ENCODE results near the gene OR9A4. TPM values are rescaled to one million over a fixed set of nuclear protein-coding genes. Genes with fewer than 3 reads are reported as not detected.
"Not testable (repeated sequence)": the region's sequence is repeated elsewhere in the genome, so short reads cannot be mapped to it uniquely, and the experiment has no call there.

Gene OR9A4
- total RNA-seq, 2 donors from 2014 or later = not detected

GRCh38 chr7:141891336-141891735 lies 24.9 kb upstream of the OR9A4 start:
- H3K36me3 ChIP-seq = no peaks in the 10 kb centered on the region
- 88% methylated on average over 3 of the region's 3 CpGs for WGBS
- intact Hi-C loops (cut with DNase I) = no loop called here
- H3K27me3 ChIP-seq (replicated peaks; ENCODE audit: insufficient read depth) = no peaks in the 10 kb centered on the region
- H3K4me1 ChIP-seq (replicated peaks) = no peaks in the 10 kb centered on the region
- no peak for TF ChIP-seq POLR2AphosphoS5 (IDR thresholded peaks at IDR 0.05)
- TF ChIP-seq POLR2A (IDR thresholded peaks at IDR 0.05) = no peak
- no peak for TF ChIP-seq CTCF (IDR thresholded peaks at IDR 0.05)
- no peak overlapping the region for H3K27ac ChIP-seq
- H3K9me3 ChIP-seq = no peaks in the 10 kb centered on the region
- no peak overlapping the region for H3K4me3 ChIP-seq
- no peak for DNase-seq (ENCODE audit: low spot score)

GRCh38 chr7:141899366-141899765 lies 16.8 kb upstream of the OR9A4 start:
- intact Hi-C loops (cut with DNase I); H3K36me3 ChIP-seq; H3K4me1 ChIP-seq (replicated peaks); H3K4me3 ChIP-seq; H3K27ac ChIP-seq; H3K9me3 ChIP-seq; H3K27me3 ChIP-seq (replicated peaks; ENCODE audit: insufficient read depth); DNase-seq (ENCODE audit: low spot score): not testable (repeated sequence)
- 95% methylated on average over 3 of the region's 3 CpGs for WGBS

- Histone ChIP-seq H3K27me3 (replicated peaks; ENCODE audit: insufficient read depth) (no peaks in the 10 kb centered on the region), H3K9me3 (no peaks in the 10 kb centered on the region), H3K4me3 (no peak overlapping the region), H3K36me3 (no peaks in the 10 kb centered on the region), H3K27ac (no peak overlapping the region), H3K4me1 (replicated peaks) (no peaks in the 10 kb centered on the region)
- intact Hi-C loops (cut with DNase I) = no loop called here
- TF ChIP-seq POLR2A (IDR thresholded peaks at IDR 0.05) (no peak), CTCF (IDR thresholded peaks at IDR 0.05) (no peak), POLR2AphosphoS5 (IDR thresholded peaks at IDR 0.05) (no peak)
- DNase-seq (ENCODE audit: low spot score) = no peak
- 74% methylated on average over 4 of the region's 4 CpGs for WGBS
Observed at GRCh38 chr7:141906285-141906684, 9.9 kb upstream of the OR9A4 start.

- intact Hi-C loops (cut with DNase I) = no loop called here
- no peaks in the 10 kb centered on the region for H3K9me3 ChIP-seq
- TF ChIP-seq CTCF (IDR thresholded peaks at IDR 0.05) (no peak), POLR2AphosphoS5 (IDR thresholded peaks at IDR 0.05) (no peak), POLR2A (IDR thresholded peaks at IDR 0.05) (no peak)
- H3K4me1 ChIP-seq (replicated peaks) = no peaks in the 10 kb centered on the region
- H3K27me3 ChIP-seq (replicated peaks; ENCODE audit: insufficient read depth) = no peaks in the 10 kb centered on the region
- DNase-seq (ENCODE audit: low spot score) = no peak
- no peaks in the 10 kb centered on the region for H3K36me3 ChIP-seq
- H3K4me3 ChIP-seq = no peak overlapping the region
- no peak overlapping the region for H3K27ac ChIP-seq
Observed at GRCh38 chr7:141911391-141911790, 4.8 kb upstream of the OR9A4 start.

GRCh38 chr7:141915565-141915964 lies 634 bp upstream of the OR9A4 start:
- TF ChIP-seq POLR2AphosphoS5 (IDR thresholded peaks at IDR 0.05) (no peak), CTCF (IDR thresholded peaks at IDR 0.05) (no peak), POLR2A (IDR thresholded peaks at IDR 0.05) (no peak)
- 38% methylated on average over 2 of the region's 2 CpGs for WGBS
- Histone ChIP-seq H3K27ac (no peak overlapping the region), H3K4me3 (no peak overlapping the region), H3K9me3 (no peaks in the 10 kb centered on the region), H3K27me3 (replicated peaks; ENCODE audit: insufficient read depth) (no peaks in the 10 kb centered on the region), H3K4me1 (replicated peaks) (no peaks in the 10 kb centered on the region), H3K36me3 (no peaks in the 10 kb centered on the region)
- DNase-seq (ENCODE audit: low spot score) = no peak
- intact Hi-C loops (cut with DNase I) = no loop called here
